Activated naive CD8-positive, alpha-beta T cell (primary cell): ENCODE measurements around the gene ATN1.
"Not testable (repeated sequence)": the region's sequence is repeated elsewhere in the genome, so short reads cannot be mapped to it uniquely, and the experiment has no call there.

Experiments
- H3K27ac Mint-ChIP-seq: one replicate; pipeline ENCODE4 v1.8.0; 2021; ENCODE audit warnings: mixed read lengths
- H3K27me3 Mint-ChIP-seq: one replicate; pipeline ENCODE4 v1.8.0; 2021; ENCODE audit warnings: mixed read lengths
- H3K36me3 Mint-ChIP-seq: one replicate; pipeline ENCODE4 v1.8.0; 2021; ENCODE audit warnings: mixed read lengths
- H3K4me1 Mint-ChIP-seq: one replicate; pipeline ENCODE4 v1.8.0; 2021; ENCODE audit warnings: low read depth, mixed read lengths
- H3K4me3 Mint-ChIP-seq: one replicate; pipeline ENCODE4 v1.8.0; 2021; ENCODE audit warnings: mild to moderate bottlenecking, mixed read lengths
- H3K9me3 Mint-ChIP-seq: one replicate; pipeline ENCODE4 v1.8.0; 2021; ENCODE audit warnings: low read depth, mixed read lengths

Gene ATN1, protein sequence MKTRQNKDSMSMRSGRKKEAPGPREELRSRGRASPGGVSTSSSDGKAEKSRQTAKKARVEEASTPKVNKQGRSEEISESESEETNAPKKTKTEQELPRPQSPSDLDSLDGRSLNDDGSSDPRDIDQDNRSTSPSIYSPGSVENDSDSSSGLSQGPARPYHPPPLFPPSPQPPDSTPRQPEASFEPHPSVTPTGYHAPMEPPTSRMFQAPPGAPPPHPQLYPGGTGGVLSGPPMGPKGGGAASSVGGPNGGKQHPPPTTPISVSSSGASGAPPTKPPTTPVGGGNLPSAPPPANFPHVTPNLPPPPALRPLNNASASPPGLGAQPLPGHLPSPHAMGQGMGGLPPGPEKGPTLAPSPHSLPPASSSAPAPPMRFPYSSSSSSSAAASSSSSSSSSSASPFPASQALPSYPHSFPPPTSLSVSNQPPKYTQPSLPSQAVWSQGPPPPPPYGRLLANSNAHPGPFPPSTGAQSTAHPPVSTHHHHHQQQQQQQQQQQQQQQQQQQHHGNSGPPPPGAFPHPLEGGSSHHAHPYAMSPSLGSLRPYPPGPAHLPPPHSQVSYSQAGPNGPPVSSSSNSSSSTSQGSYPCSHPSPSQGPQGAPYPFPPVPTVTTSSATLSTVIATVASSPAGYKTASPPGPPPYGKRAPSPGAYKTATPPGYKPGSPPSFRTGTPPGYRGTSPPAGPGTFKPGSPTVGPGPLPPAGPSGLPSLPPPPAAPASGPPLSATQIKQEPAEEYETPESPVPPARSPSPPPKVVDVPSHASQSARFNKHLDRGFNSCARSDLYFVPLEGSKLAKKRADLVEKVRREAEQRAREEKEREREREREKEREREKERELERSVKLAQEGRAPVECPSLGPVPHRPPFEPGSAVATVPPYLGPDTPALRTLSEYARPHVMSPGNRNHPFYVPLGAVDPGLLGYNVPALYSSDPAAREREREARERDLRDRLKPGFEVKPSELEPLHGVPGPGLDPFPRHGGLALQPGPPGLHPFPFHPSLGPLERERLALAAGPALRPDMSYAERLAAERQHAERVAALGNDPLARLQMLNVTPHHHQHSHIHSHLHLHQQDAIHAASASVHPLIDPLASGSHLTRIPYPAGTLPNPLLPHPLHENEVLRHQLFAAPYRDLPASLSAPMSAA (N-terminal part only)

GRCh38 chr12:6927379-6928021, at the start of gene ATN1:
ATN1 (plus strand) TSS chr12:6927959; CDS start chr12:6934002, 6,043 bp downstream.
- peak within 1 kb of the TSS; percentile 92 for H3K4me3 Mint-ChIP-seq
- no peaks in the 10 kb centered on the region for H3K27me3 Mint-ChIP-seq
- H3K27ac Mint-ChIP-seq: peak within 1 kb of the TSS; percentile 96
- H3K4me1 Mint-ChIP-seq: peaks cover 53% of the 10 kb centered on the region
- H3K9me3 Mint-ChIP-seq: no peaks in the 10 kb centered on the region
- H3K36me3 Mint-ChIP-seq: no peaks in the 10 kb centered on the region

GRCh38 chr12:6879824-6880223, 47.9 kb upstream of the ATN1 start:
- H3K9me3 Mint-ChIP-seq, H3K27ac Mint-ChIP-seq, H3K4me3 Mint-ChIP-seq, H3K36me3 Mint-ChIP-seq, H3K4me1 Mint-ChIP-seq, H3K27me3 Mint-ChIP-seq: not testable (repeated sequence)

GRCh38 chr12:6883252-6883651, 44.5 kb upstream of the ATN1 start:
- H3K36me3 Mint-ChIP-seq: peaks cover 2% of the 10 kb centered on the region
- no peaks in the 10 kb centered on the region for H3K27me3 Mint-ChIP-seq
- H3K27ac Mint-ChIP-seq: no peak overlapping the region
- H3K4me3 Mint-ChIP-seq: no peak overlapping the region
- no peaks in the 10 kb centered on the region for H3K9me3 Mint-ChIP-seq
- no peaks in the 10 kb centered on the region for H3K4me1 Mint-ChIP-seq

- no peak overlapping the region for H3K27ac Mint-ChIP-seq
- no peaks in the 10 kb centered on the region for H3K27me3 Mint-ChIP-seq
- no peak overlapping the region for H3K4me3 Mint-ChIP-seq
- H3K4me1 Mint-ChIP-seq: no peaks in the 10 kb centered on the region
- peaks cover 2% of the 10 kb centered on the region for H3K36me3 Mint-ChIP-seq
- no peaks in the 10 kb centered on the region for H3K9me3 Mint-ChIP-seq
These were observed 44.1 kb upstream of the ATN1 start for GRCh38 chr12:6883683-6884082.

DNA sequence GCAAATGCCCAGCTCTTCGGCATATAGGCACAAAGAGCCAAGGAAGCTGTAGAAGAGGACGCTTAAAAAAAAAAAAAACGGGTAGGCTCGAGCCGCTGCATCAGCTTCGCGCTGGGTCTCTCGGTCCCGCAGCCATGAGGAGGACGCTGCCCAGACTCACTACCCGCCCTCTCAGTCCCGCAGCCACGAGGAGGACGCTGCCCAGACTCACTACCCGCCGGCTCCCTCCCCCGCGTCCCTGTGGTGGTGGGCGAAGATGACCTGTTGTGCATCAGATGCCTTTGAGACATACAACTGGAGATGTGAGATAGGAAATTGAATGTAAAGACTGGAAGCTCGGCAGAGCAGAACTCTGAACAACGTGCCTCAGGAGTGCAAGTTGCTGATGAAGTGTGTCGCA, 43.2 kb upstream of the ATN1 start:
- no peak overlapping the region for H3K27ac Mint-ChIP-seq
- H3K4me1 Mint-ChIP-seq: no peaks in the 10 kb centered on the region
- no peaks in the 10 kb centered on the region for H3K27me3 Mint-ChIP-seq
- H3K36me3 Mint-ChIP-seq: peaks cover 2% of the 10 kb centered on the region
- no peak overlapping the region for H3K4me3 Mint-ChIP-seq
- no peaks in the 10 kb centered on the region for H3K9me3 Mint-ChIP-seq

DNA sequence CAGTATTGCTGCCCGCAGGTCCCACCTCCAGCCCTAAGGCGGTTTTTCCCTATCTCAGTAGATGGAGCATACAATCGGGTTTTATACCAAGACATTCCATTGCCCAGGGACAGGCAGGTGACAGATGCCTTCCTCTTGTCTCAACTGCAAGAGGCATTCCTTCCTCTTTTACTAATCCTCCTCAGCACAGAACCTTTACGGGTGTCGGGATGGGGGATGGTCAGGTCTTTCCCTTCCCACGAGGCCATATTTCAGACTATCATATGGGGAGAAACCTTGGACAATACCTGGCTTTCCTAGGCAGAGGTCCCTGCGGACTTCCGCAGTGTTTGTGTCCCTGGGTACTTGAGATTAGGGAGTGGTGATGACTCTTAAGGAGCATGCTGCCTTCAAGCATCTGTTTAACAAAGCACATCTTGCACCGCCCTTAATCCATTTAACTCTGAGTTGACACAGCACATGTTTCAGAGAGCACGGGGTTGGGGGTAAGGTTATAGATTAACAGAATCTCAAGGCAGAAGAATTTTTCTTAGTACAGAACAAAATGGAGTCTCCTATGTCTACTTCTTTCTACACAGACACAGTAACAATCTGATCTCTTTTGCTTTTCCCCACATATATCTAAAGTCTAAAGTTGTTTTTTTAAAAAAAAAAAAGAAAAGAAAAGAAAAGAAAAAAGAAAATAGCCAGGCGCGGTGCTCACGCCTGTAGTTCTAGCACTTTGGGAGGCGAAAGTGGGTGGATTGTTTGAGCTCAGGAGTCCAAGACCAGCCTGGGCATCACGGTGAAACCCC, 41.4 kb upstream of the ATN1 start:
- H3K4me1 Mint-ChIP-seq, H3K4me3 Mint-ChIP-seq, H3K27ac Mint-ChIP-seq, H3K27me3 Mint-ChIP-seq, H3K9me3 Mint-ChIP-seq, H3K36me3 Mint-ChIP-seq: not testable (repeated sequence)

DNA sequence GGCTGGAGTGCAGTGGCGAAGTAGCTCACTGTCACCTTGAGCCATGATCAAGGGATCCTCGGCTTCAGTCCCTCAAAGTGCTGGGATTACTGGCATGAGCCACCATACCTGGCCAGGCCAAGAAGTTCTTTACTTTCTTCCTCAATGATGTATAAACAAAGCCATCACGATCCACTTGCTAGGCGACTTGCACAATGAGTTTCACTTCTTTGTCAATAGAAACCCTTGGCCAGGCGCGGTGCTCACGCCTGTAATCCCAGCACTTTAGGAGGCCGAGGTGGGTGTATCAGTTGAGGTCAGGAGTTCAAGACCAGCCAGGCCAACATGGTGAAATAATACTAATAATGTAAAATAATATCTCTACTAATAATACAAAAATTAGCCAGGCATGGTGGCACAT, 40.3 kb upstream of the ATN1 start:
- Mint-ChIP-seq H3K36me3 (peaks cover 2% of the 10 kb centered on the region), H3K4me1 (peaks cover 12% of the 10 kb centered on the region), H3K9me3 (no peaks in the 10 kb centered on the region), H3K27me3 (no peaks in the 10 kb centered on the region), H3K4me3 (no peak overlapping the region), H3K27ac (no peak overlapping the region)

DNA sequence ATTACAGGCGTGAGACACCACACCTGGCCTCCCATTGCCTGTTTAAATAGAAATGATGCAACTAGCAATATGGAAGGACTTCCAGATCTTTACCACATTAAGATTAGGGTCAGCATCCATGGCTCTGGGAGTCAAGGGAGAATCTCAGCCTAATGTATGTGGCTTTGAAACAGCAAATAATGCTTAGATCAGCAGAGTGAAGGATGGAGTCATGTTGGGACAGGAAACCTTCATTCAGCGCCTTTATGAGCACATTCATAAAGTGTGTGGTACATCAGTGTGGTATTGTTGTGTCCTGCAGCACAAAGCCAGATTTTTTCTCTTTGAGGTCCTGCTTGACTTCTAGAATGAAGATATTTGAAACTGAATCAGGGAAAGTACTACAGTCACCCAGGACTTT, 39.4 kb upstream of the ATN1 start:
- no peak overlapping the region for H3K4me3 Mint-ChIP-seq
- no peaks in the 10 kb centered on the region for H3K27me3 Mint-ChIP-seq
- peaks cover 2% of the 10 kb centered on the region for H3K36me3 Mint-ChIP-seq
- H3K27ac Mint-ChIP-seq: no peak overlapping the region
- no peaks in the 10 kb centered on the region for H3K9me3 Mint-ChIP-seq
- peaks cover 14% of the 10 kb centered on the region for H3K4me1 Mint-ChIP-seq

- H3K9me3 Mint-ChIP-seq, H3K27ac Mint-ChIP-seq, H3K36me3 Mint-ChIP-seq, H3K27me3 Mint-ChIP-seq, H3K4me3 Mint-ChIP-seq: not testable (repeated sequence)
- H3K4me1 Mint-ChIP-seq: peaks cover 14% of the 10 kb centered on the region
These were observed 39.0 kb upstream of the ATN1 start for GRCh38 chr12:6888794-6889193.

DNA sequence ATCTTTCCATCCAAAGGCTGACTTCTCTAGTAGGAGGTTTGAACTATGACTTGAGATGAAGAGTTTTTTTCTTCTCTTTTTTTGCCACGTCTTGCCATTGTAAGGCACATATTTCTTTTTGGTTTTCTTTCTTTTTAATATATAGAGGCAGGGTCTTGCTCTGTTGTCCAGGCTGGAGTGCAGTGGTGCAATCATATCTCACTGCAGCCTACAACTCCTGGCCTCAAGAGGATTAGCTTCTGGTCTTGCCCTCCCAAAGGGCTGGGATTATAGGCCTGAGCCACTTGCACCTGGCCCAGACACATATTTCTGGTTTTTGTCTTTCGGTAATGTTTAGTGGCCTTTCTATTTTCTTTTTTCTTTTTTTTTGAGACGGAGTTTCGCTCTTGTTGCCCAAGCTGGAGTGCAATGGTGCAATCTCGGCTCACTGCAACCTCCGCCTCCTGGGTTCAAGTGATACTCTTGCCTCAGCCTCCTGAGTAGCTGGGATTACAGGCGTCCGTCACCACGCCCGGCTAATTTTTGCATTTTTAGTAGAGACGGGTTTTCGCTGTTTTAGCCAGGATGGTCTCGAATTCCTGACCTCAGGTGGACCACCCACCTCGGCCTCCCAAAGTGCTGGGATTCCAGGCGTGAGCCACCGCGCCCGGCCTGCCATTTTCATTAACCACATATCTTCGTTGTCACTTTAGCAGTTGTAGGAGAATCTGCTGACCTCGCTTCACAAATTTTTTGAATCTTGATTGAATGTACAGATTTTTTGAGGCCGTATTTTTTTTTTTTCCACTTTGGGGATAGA, 37.8 kb upstream of the ATN1 start:
- H3K27me3 Mint-ChIP-seq, H3K9me3 Mint-ChIP-seq, H3K36me3 Mint-ChIP-seq: not testable (repeated sequence)
- Mint-ChIP-seq H3K4me3 (peak overlapping the region; percentile 78), H3K4me1 (peaks cover 14% of the 10 kb centered on the region), H3K27ac (peak overlapping the region; percentile 94)

- Mint-ChIP-seq H3K9me3 (no peaks in the 10 kb centered on the region), H3K27ac (peak overlapping the region; percentile 94), H3K36me3 (no peaks in the 10 kb centered on the region), H3K4me1 (peaks cover 14% of the 10 kb centered on the region), H3K27me3 (no peaks in the 10 kb centered on the region), H3K4me3 (peak overlapping the region; percentile 78)
These were observed 36.7 kb upstream of the ATN1 start for GRCh38 chr12:6890789-6891645.

- Mint-ChIP-seq H3K27me3 (no peaks in the 10 kb centered on the region), H3K36me3 (no peaks in the 10 kb centered on the region), H3K4me1 (peaks cover 14% of the 10 kb centered on the region), H3K27ac (peak overlapping the region; percentile 92), H3K4me3 (peak overlapping the region; percentile 78), H3K9me3 (no peaks in the 10 kb centered on the region)
These were observed 36.1 kb upstream of the ATN1 start for GRCh38 chr12:6891646-6892001.

DNA sequence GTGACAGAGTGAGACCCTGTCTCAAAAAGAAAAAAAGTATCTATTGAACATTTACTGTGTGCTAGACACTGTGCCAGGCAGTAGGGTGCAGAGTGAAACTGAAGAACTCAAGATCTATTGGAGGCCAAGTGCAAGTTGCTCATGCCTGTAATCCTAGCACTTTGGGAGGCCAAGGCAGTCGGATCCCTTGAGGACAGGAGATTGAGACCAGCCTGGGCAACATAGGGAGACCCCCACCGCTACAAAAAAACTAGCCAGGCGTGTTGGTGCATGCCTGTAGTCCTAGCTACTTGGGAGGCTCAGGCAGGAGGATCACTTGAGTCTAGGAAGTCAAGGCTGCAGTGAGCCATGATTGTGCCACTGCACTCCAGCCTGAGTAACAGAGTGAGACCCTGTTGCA, 35.1 kb upstream of the ATN1 start:
- not testable (repeated sequence) for H3K9me3 Mint-ChIP-seq, H3K36me3 Mint-ChIP-seq
- H3K4me3 Mint-ChIP-seq: peak overlapping the region; percentile 42

More for the DNA sequence above, 35.1 kb upstream of the ATN1 start:
- not testable (repeated sequence) for H3K27me3 Mint-ChIP-seq
- Mint-ChIP-seq H3K4me1 (peaks cover 14% of the 10 kb centered on the region), H3K27ac (peak overlapping the region; percentile 64)
